ENCODE measurements around the gene USP7. TPM values are rescaled to one million over a fixed set of nuclear protein-coding genes. Genes with fewer than 3 reads are reported as not detected.

USP7 gene
- polyA plus RNA-seq, 1 donor (not counting 4 experiments of a cell fraction or from before 2014, with no cell fraction given), result 63.4 TPM

- no peak overlapping the region for H3K4me2 ChIP-seq (ENCODE audit: control insufficient read depth, extremely low read depth, insufficient read depth, low read depth, low read length)
- H3K79me2 ChIP-seq (ENCODE audit: control insufficient read depth, insufficient read depth, low read length), result peaks cover 100% of the 10 kb centered on the region
- H3K36me3 ChIP-seq (ENCODE audit: control insufficient read depth in 2 of 2, extremely low read depth in 1 of 2, insufficient read depth in 2 of 2, low read length in 2 of 2), result peaks cover 0 to 2% of the 10 kb centered on the region in 2 experiments
- no peaks in the 10 kb centered on the region for H3K9me3 ChIP-seq (ENCODE audit: control insufficient read depth, low read depth, low read length)
- no peak overlapping the region for H3K27ac ChIP-seq (ENCODE audit: control insufficient read depth, insufficient read depth, low read length)
- TF ChIP-seq EZH2 (IDR thresholded peaks at IDR 0.05; ENCODE audit: low read length) (no peak), CTCF (optimal IDR thresholded peaks at IDR 0.05 in 1 of 3, IDR thresholded peaks at IDR 0.05 in 1 of 3, conservative IDR thresholded peaks at IDR 0.05 in 1 of 3; ENCODE audit: extremely low read depth in 1 of 3, insufficient read depth in 2 of 3, low read length in 3 of 3) (no peak)
- no peaks in the 10 kb centered on the region for H3K27me3 ChIP-seq (ENCODE audit: control insufficient read depth, extremely low read depth, insufficient read depth, low read length)
- H3K9ac ChIP-seq (ENCODE audit: control insufficient read depth, extremely low read depth, insufficient read depth, low read length), result no peak overlapping the region
- no peak overlapping the region for H3K4me3 ChIP-seq (ENCODE audit: control insufficient read depth in 2 of 3, extremely low read depth in 1 of 3, insufficient read depth in 2 of 3, low read depth in 1 of 3, low read length in 3 of 3)
- peaks cover 79% of the 10 kb centered on the region for H4K20me1 ChIP-seq (ENCODE audit: control insufficient read depth, extremely low read depth, insufficient read depth, low read length)
- dilution Hi-C loops (cut with MboI; ENCODE audit: extremely low pct_ligation_motif_present, low sequenced_read_pairs), result loop anchor here (25.0 kb wide), 1 partner anchor 166 kb away; no protein-coding TSS in a partner anchor
- no peak overlapping the region for H2AFZ ChIP-seq (ENCODE audit: control insufficient read depth, low read length)
- DNase-seq (ENCODE audit: low read depth, low spot score) (no peak), FAIRE-seq (no peak)
- peaks cover 7% of the 10 kb centered on the region for H3K9me1 ChIP-seq (ENCODE audit: control insufficient read depth, extremely low read depth, insufficient read depth, low read length)
- no peaks in the 10 kb centered on the region for H3K4me1 ChIP-seq (ENCODE audit: control insufficient read depth, extremely low read depth, insufficient read depth, low read length)
These were observed 17.2 kb downstream of the USP7 start for GRCh38 chr16:8946544-8946943.

- Histone ChIP-seq H3K4me3 (ENCODE audit: control insufficient read depth in 2 of 3, extremely low read depth in 1 of 3, insufficient read depth in 2 of 3, low read depth in 1 of 3, low read length in 3 of 3) (no peak overlapping the region), H3K4me1 (ENCODE audit: control insufficient read depth, extremely low read depth, insufficient read depth, low read length) (no peaks in the 10 kb centered on the region), H3K9me1 (ENCODE audit: control insufficient read depth, extremely low read depth, insufficient read depth, low read length) (peaks cover 3% of the 10 kb centered on the region), H3K4me2 (ENCODE audit: control insufficient read depth, extremely low read depth, insufficient read depth, low read depth, low read length) (no peak overlapping the region), H3K27ac (ENCODE audit: control insufficient read depth, insufficient read depth, low read length) (no peak overlapping the region), H3K9ac (ENCODE audit: control insufficient read depth, extremely low read depth, insufficient read depth, low read length) (no peak overlapping the region), H3K79me2 (ENCODE audit: control insufficient read depth, insufficient read depth, low read length) (peaks cover 99% of the 10 kb centered on the region), H2AFZ (ENCODE audit: control insufficient read depth, low read length) (no peak overlapping the region), H3K27me3 (ENCODE audit: control insufficient read depth, extremely low read depth, insufficient read depth, low read length) (no peaks in the 10 kb centered on the region), H3K9me3 (ENCODE audit: control insufficient read depth, low read depth, low read length) (no peaks in the 10 kb centered on the region), H4K20me1 (ENCODE audit: control insufficient read depth, extremely low read depth, insufficient read depth, low read length) (peaks cover 76% of the 10 kb centered on the region), H3K36me3 (ENCODE audit: control insufficient read depth in 2 of 2, extremely low read depth in 1 of 2, insufficient read depth in 2 of 2, low read length in 2 of 2) (peaks cover 0 to 2% of the 10 kb centered on the region in 2 experiments)
- FAIRE-seq (no peak), DNase-seq (ENCODE audit: low read depth, low spot score) (no peak)
- dilution Hi-C loops (cut with MboI; ENCODE audit: extremely low pct_ligation_motif_present, low sequenced_read_pairs), result loop anchor here (25.0 kb wide), 1 partner anchor 167 kb away; no protein-coding TSS in a partner anchor
- TF ChIP-seq CTCF (optimal IDR thresholded peaks at IDR 0.05 in 1 of 3, IDR thresholded peaks at IDR 0.05 in 1 of 3, conservative IDR thresholded peaks at IDR 0.05 in 1 of 3; ENCODE audit: extremely low read depth in 1 of 3, insufficient read depth in 2 of 3, low read length in 3 of 3) (no peak), EZH2 (IDR thresholded peaks at IDR 0.05; ENCODE audit: low read length) (no peak)
These were observed 17.9 kb downstream of the USP7 start for GRCh38 chr16:8945626-8946296.
